Measurements from ENCODE around the gene CACHD1.
"Not testable (repeated sequence)": the region's sequence is repeated elsewhere in the genome, so short reads cannot be mapped to it uniquely, and the experiment has no call there.

CACHD1 gene

DNA sequence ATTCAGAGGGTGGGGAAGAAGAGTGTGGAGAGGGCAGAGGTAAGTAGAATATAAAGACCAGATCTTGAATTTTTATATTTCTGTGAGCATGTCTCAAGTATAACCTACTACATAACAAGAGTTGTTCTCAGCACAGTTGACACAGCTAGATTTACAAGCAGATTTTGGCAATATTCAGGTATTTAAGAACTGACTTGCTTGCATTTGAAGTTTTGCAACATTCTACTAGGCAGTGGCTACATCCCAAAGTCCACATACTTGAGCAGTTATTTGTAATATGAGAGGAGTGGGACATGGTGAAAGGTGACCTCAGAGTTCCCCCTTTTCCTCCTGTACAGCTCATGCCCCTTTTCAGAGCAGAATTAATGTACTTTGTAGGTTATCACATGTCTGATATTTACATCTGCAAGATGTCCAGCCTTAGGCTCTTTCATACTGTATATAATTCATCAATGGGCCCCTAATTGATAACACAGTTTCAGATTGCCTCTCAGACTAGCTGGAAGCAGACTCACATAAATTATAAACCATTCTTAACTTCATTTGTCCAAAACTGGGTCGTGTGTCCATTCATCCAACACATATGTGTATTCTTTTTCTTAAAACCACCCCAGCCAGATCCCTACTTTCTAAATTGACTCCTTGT, 138.2 kb downstream of the CACHD1 start:
- Histone ChIP-seq H3K9me3 (ENCODE audit: control insufficient read depth, low read length) (peaks cover 5% of the 10 kb centered on the region), H2BK5ac (ENCODE audit: low read depth, low read length, poor library complexity, severe bottlenecking) (no peak overlapping the region), H4K8ac (ENCODE audit: low read length) (no peak overlapping the region), H2AFZ (ENCODE audit: low read depth, low read length) (no peak overlapping the region), H3K4me1 (ENCODE audit: control insufficient read depth, insufficient read depth, low read depth, low read length) (no peaks in the 10 kb centered on the region), H2BK120ac (ENCODE audit: low read depth, low read length) (no peak overlapping the region), H3K14ac (ENCODE audit: low read length in 2 of 2) (no peak overlapping the region), H3K27me3 (ENCODE audit: control insufficient read depth in 1 of 2, insufficient read depth in 1 of 2, low read length in 2 of 2) (no peaks in the 10 kb centered on the region), H3K4ac (ENCODE audit: low read depth in 1 of 2, low read length in 2 of 2) (no peak overlapping the region), H3K27ac (ENCODE audit: low read length, poor library complexity, severe bottlenecking) (no peak overlapping the region), H3K4me3 (ENCODE audit: insufficient read depth in 1 of 2, low read depth in 1 of 2, low read length in 2 of 2) (no peak overlapping the region), H2AK5ac (ENCODE audit: low read length, severe bottlenecking) (no peak overlapping the region), H3K4me2 (ENCODE audit: low read length, poor library complexity, severe bottlenecking) (no peak overlapping the region), H4K91ac (ENCODE audit: low read length) (no peak overlapping the region), H3K79me1 (replicated peaks; ENCODE audit: low read length, poor library complexity, severe bottlenecking) (no peaks in the 10 kb centered on the region), H3K18ac (ENCODE audit: low read depth in 1 of 2, low read length in 2 of 2) (no peak overlapping the region), H3K36me3 (ENCODE audit: control insufficient read depth in 1 of 2, insufficient read depth in 2 of 2, low read depth in 1 of 2, low read length in 2 of 2) (peaks cover 0 to 7% of the 10 kb centered on the region in 2 experiments), H3K23ac (ENCODE audit: low read length in 2 of 2) (no peak overlapping the region), H3K9ac (ENCODE audit: low read length) (no peak overlapping the region), H2BK12ac (ENCODE audit: low read length in 2 of 2) (no peak overlapping the region), H2BK15ac (ENCODE audit: low read depth, poor library complexity, severe bottlenecking) (no peak overlapping the region)
- WGBS, result 75% methylated on average over 1 of the region's 1 CpG
- no peak for DNase-seq

DNA sequence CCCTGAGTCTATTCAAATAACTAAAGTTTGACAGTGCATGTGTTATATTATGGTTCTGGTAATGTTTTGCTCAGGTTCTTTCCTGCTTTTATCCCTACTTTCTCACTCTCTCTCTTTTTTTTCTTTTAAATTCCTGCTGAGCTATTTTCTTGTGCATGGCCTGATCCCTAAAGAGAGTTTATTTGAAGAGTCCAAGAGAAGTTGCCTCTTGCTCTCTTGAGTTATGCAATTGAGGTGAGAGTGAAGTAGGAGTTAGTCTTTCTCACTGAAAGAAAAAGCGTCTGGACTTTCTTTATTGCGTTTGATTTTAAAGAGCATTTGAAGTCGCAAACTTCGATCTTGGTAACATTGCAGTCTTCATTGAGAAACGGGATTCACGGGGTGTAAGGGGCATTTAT, 138.7 kb downstream of the CACHD1 start:
- H4K8ac ChIP-seq (ENCODE audit: low read length), result no peak overlapping the region
- H3K79me1 ChIP-seq (replicated peaks; ENCODE audit: low read length, poor library complexity, severe bottlenecking), result no peaks in the 10 kb centered on the region
- no peak overlapping the region for H2AK5ac ChIP-seq (ENCODE audit: low read length, severe bottlenecking)
- H2AFZ ChIP-seq (ENCODE audit: low read depth, low read length), result no peak overlapping the region
- no peak overlapping the region for H3K4me2 ChIP-seq (ENCODE audit: low read length, poor library complexity, severe bottlenecking)
- peaks cover 0 to 7% of the 10 kb centered on the region in 2 experiments for H3K36me3 ChIP-seq (ENCODE audit: control insufficient read depth in 1 of 2, insufficient read depth in 2 of 2, low read depth in 1 of 2, low read length in 2 of 2)
- 96% methylated on average over 6 of the region's 6 CpGs for WGBS
- H2BK15ac ChIP-seq (ENCODE audit: low read depth, poor library complexity, severe bottlenecking), result no peak overlapping the region
- H4K91ac ChIP-seq (ENCODE audit: low read length), result no peak overlapping the region
- no peaks in the 10 kb centered on the region for H3K4me1 ChIP-seq (ENCODE audit: control insufficient read depth, insufficient read depth, low read depth, low read length)
- no peak overlapping the region for H3K4ac ChIP-seq (ENCODE audit: low read depth in 1 of 2, low read length in 2 of 2)
- no peak overlapping the region for H2BK12ac ChIP-seq (ENCODE audit: low read length in 2 of 2)
- H3K9me3 ChIP-seq (ENCODE audit: control insufficient read depth, low read length), result peaks cover 5% of the 10 kb centered on the region
- no peak overlapping the region for H3K18ac ChIP-seq (ENCODE audit: low read depth in 1 of 2, low read length in 2 of 2)
- no peak overlapping the region for H2BK5ac ChIP-seq (ENCODE audit: low read depth, low read length, poor library complexity, severe bottlenecking)
- H3K27me3 ChIP-seq (ENCODE audit: control insufficient read depth in 1 of 2, insufficient read depth in 1 of 2, low read length in 2 of 2), result no peaks in the 10 kb centered on the region
- H3K4me3 ChIP-seq (ENCODE audit: insufficient read depth in 1 of 2, low read depth in 1 of 2, low read length in 2 of 2), result no peak overlapping the region
- DNase-seq, result no peak
- no peak overlapping the region for H3K27ac ChIP-seq (ENCODE audit: low read length, poor library complexity, severe bottlenecking)
- H3K23ac ChIP-seq (ENCODE audit: low read length in 2 of 2), result no peak overlapping the region
- no peak overlapping the region for H3K9ac ChIP-seq (ENCODE audit: low read length)
- no peak overlapping the region for H2BK120ac ChIP-seq (ENCODE audit: low read depth, low read length)
- H3K14ac ChIP-seq (ENCODE audit: low read length in 2 of 2), result no peak overlapping the region

DNA sequence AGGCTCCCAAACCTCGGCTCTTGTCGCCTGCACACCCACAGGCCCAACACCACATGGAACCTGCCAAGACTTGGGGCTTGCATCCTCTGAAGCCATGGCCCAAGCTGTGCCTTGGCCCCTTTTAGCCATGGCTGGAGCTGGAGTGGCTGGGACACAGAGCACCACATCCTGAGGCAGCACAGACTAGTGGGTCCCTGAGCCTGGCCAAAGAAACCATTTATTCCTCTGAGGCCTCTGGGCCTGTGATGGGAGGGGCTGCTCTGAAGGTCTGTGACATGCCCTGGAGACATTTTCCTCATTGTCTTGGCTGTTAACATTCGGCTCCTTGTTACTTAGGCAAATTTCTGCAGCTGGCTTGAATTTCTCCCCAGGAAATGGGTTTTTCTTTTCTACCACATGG, 141.0 kb downstream of the CACHD1 start:
- not testable (repeated sequence) for H3K9ac ChIP-seq (ENCODE audit: low read length); H3K4me3 ChIP-seq (ENCODE audit: insufficient read depth in 1 of 2, low read depth in 1 of 2, low read length in 2 of 2); H3K18ac ChIP-seq (ENCODE audit: low read depth in 1 of 2, low read length in 2 of 2); H4K8ac ChIP-seq (ENCODE audit: low read length); DNase-seq; H3K4me2 ChIP-seq (ENCODE audit: low read length, poor library complexity, severe bottlenecking); H3K27me3 ChIP-seq (ENCODE audit: control insufficient read depth in 1 of 2, insufficient read depth in 1 of 2, low read length in 2 of 2); H2AFZ ChIP-seq (ENCODE audit: low read depth, low read length); H2AK5ac ChIP-seq (ENCODE audit: low read length, severe bottlenecking); H2BK15ac ChIP-seq (ENCODE audit: low read depth, poor library complexity, severe bottlenecking); H2BK5ac ChIP-seq (ENCODE audit: low read depth, low read length, poor library complexity, severe bottlenecking); H4K91ac ChIP-seq (ENCODE audit: low read length); H2BK120ac ChIP-seq (ENCODE audit: low read depth, low read length); H3K27ac ChIP-seq (ENCODE audit: low read length, poor library complexity, severe bottlenecking); H3K23ac ChIP-seq (ENCODE audit: low read length in 2 of 2); H2BK12ac ChIP-seq (ENCODE audit: low read length in 2 of 2); H3K4me1 ChIP-seq (ENCODE audit: control insufficient read depth, insufficient read depth, low read depth, low read length); H3K79me1 ChIP-seq (replicated peaks; ENCODE audit: low read length, poor library complexity, severe bottlenecking); H3K4ac ChIP-seq (ENCODE audit: low read depth in 1 of 2, low read length in 2 of 2); H3K36me3 ChIP-seq (ENCODE audit: control insufficient read depth in 1 of 2, insufficient read depth in 2 of 2, low read depth in 1 of 2, low read length in 2 of 2); H3K9me3 ChIP-seq (ENCODE audit: control insufficient read depth, low read length); H3K14ac ChIP-seq (ENCODE audit: low read length in 2 of 2)
- 97% methylated on average over 3 of the region's 3 CpGs for WGBS

DNA sequence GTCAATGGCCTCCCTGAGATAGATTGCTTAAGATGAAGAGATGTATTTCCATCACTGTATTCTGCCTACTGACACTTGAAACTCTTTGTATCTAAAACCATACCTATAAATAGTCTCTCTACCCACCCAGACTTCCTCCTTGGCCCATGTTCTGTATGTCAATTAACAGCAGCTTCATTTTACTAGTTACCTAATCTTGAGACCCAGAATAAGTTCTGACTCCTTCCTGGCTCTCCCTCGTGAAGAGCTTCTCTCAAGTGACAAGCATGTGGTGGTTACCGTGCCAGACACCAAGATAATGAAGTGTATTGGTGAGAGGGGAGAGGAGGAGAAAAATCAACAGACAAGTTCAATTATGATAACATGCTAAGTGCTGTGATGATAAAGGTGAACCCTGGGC, 146.1 kb downstream of the CACHD1 start:
- Histone ChIP-seq H2AK5ac (ENCODE audit: low read length, severe bottlenecking) (no peak overlapping the region), H3K27ac (ENCODE audit: low read length, poor library complexity, severe bottlenecking) (no peak overlapping the region)
- WGBS, result 80% methylated on average over 2 of the region's 2 CpGs

More for the DNA sequence above, 146.1 kb downstream of the CACHD1 start:
- Histone ChIP-seq H3K79me1 (replicated peaks; ENCODE audit: low read length, poor library complexity, severe bottlenecking) (no peaks in the 10 kb centered on the region), H3K14ac (ENCODE audit: low read length in 2 of 2) (no peak overlapping the region), H3K9me3 (ENCODE audit: control insufficient read depth, low read length) (peaks cover 2% of the 10 kb centered on the region), H2AFZ (ENCODE audit: low read depth, low read length) (no peak overlapping the region), H3K4ac (ENCODE audit: low read depth in 1 of 2, low read length in 2 of 2) (no peak overlapping the region), H4K91ac (ENCODE audit: low read length) (no peak overlapping the region), H3K4me1 (ENCODE audit: control insufficient read depth, insufficient read depth, low read depth, low read length) (no peaks in the 10 kb centered on the region), H3K18ac (ENCODE audit: low read depth in 1 of 2, low read length in 2 of 2) (no peak overlapping the region), H3K4me2 (ENCODE audit: low read length, poor library complexity, severe bottlenecking) (no peak overlapping the region), H2BK120ac (ENCODE audit: low read depth, low read length) (no peak overlapping the region), H3K9ac (ENCODE audit: low read length) (no peak overlapping the region), H2BK15ac (ENCODE audit: low read depth, poor library complexity, severe bottlenecking) (no peak overlapping the region), H3K4me3 (ENCODE audit: insufficient read depth in 1 of 2, low read depth in 1 of 2, low read length in 2 of 2) (no peak overlapping the region), H2BK12ac (ENCODE audit: low read length in 2 of 2) (no peak overlapping the region), H4K8ac (ENCODE audit: low read length) (no peak overlapping the region), H3K23ac (ENCODE audit: low read length in 2 of 2) (no peak overlapping the region), H3K27me3 (ENCODE audit: control insufficient read depth in 1 of 2, insufficient read depth in 1 of 2, low read length in 2 of 2) (no peaks in the 10 kb centered on the region), H2BK5ac (ENCODE audit: low read depth, low read length, poor library complexity, severe bottlenecking) (no peak overlapping the region), H3K36me3 (ENCODE audit: control insufficient read depth in 1 of 2, insufficient read depth in 2 of 2, low read depth in 1 of 2, low read length in 2 of 2) (no peaks in the 10 kb centered on the region)
- no peak for DNase-seq
